Hepatocyte (in vitro differentiated cells): ENCODE data around the gene GMDS.

ENCODE experiments used
- EZH2 ChIP-seq: fragments of 200-600 bp; sonication (generic); IDR thresholded peaks from 2 replicates; pipeline ENCODE4 v1.6.1; 2016; ENCODE audit warnings: antibody characterized with exemption, mild to moderate bottlenecking, borderline replicate concordance
- EZH2phosphoT487 ChIP-seq: fragments of 200-600 bp; sonication (generic); IDR thresholded peaks from one replicate; pipeline ENCODE4 v1.6.1; 2018; ENCODE audit warnings: antibody characterized with exemption, mild to moderate bottlenecking, low read depth, moderate library complexity; ENCODE audit not compliant: unreplicated experiment, severe bottlenecking
- TF ChIP-seq, protein P1 (sequence below): fragments of 200-600 bp; sonication (generic); IDR thresholded peaks from 2 replicates; pipeline ENCODE4 v1.5.1; 2016; ENCODE audit warnings: antibody characterized with exemption, mild to moderate bottlenecking; ENCODE audit not compliant: poor library complexity

DNA sequence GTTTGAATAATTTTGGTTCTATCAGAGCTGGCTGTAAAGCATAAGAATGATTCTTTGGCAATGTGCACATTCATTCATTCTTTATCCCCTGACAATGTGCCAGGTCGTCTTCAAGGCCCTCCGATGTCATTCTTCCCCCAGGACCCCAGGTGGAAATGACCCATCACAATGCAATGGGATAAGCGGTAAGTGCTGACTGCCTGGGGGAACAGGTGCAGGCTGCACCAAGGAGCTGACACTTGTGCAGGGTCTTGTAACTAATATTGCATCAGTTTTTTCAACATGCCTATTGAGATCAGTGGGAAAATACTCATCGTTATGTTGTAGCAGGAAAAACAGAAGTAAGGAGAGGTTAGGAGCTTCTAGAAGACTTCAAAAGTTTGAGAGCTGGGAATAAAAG is 530.1 kb downstream of the GMDS start:
- TF ChIP-seq, protein P1, sequence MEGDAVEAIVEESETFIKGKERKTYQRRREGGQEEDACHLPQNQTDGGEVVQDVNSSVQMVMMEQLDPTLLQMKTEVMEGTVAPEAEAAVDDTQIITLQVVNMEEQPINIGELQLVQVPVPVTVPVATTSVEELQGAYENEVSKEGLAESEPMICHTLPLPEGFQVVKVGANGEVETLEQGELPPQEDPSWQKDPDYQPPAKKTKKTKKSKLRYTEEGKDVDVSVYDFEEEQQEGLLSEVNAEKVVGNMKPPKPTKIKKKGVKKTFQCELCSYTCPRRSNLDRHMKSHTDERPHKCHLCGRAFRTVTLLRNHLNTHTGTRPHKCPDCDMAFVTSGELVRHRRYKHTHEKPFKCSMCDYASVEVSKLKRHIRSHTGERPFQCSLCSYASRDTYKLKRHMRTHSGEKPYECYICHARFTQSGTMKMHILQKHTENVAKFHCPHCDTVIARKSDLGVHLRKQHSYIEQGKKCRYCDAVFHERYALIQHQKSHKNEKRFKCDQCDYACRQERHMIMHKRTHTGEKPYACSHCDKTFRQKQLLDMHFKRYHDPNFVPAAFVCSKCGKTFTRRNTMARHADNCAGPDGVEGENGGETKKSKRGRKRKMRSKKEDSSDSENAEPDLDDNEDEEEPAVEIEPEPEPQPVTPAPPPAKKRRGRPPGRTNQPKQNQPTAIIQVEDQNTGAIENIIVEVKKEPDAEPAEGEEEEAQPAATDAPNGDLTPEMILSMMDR = no peak
- TF ChIP-seq EZH2phosphoT487 (no peak), EZH2 (no peak)
